Activated CD4-positive, alpha-beta T cell treated with anti-CD3 and anti-CD28 coated beads, Interleukin-2, amount 50 U/mL, for 16 hours (primary cell): ENCODE data around the gene CACNA1C.

Experiments used
- DNase-seq: peaks from one replicate; pipeline ENCODE4 v3.0.0-alpha.2; 2020

CACNA1C gene

GRCh38 chr12:2541631-2542204 lies 488.9 kb downstream of the CACNA1C start:
- no peak for DNase-seq

GRCh38 chr12:2543801-2544200 lies 491.0 kb downstream of the CACNA1C start:
- DNase-seq = peak; percentile 87

- DNase-seq = peak; percentile 69
Observed at GRCh38 chr12:2544230-2544629, 491.4 kb downstream of the CACNA1C start.

GRCh38 chr12:2547273-2548044 lies 494.7 kb downstream of the CACNA1C start:
- DNase-seq = no peak

GRCh38 chr12:2548081-2548480 lies 495.3 kb downstream of the CACNA1C start:
- DNase-seq = no peak

GRCh38 chr12:2550561-2551411 lies 498.0 kb downstream of the CACNA1C start:
- DNase-seq = peak; percentile 18

GRCh38 chr12:2551412-2551900 lies 498.7 kb downstream of the CACNA1C start:
- DNase-seq = no peak

GRCh38 chr12:2552000-2552756 lies 499.4 kb downstream of the CACNA1C start:
- DNase-seq = no peak

GRCh38 chr12:2553388-2554126 lies 500.8 kb downstream of the CACNA1C start:
- DNase-seq = no peak

- no peak for DNase-seq
Observed at GRCh38 chr12:2555487-2556082, 502.8 kb downstream of the CACNA1C start.

GRCh38 chr12:2557597-2557996 lies 504.8 kb downstream of the CACNA1C start:
- DNase-seq = no peak

- DNase-seq = no peak
Observed at GRCh38 chr12:2559931-2560330, 507.1 kb downstream of the CACNA1C start.

- no peak for DNase-seq
Observed at GRCh38 chr12:2560356-2560755, 507.6 kb downstream of the CACNA1C start.

- DNase-seq = no peak
Observed at GRCh38 chr12:2561367-2561766, 508.6 kb downstream of the CACNA1C start.

GRCh38 chr12:2562400-2562799 lies 509.6 kb downstream of the CACNA1C start:
- DNase-seq = no peak

GRCh38 chr12:2563709-2564108 lies 510.9 kb downstream of the CACNA1C start:
- no peak for DNase-seq

GRCh38 chr12:2566161-2566560 lies 513.4 kb downstream of the CACNA1C start:
- DNase-seq = no peak

GRCh38 chr12:2567711-2568110 lies 514.9 kb downstream of the CACNA1C start:
- DNase-seq = no peak

GRCh38 chr12:2570562-2570961 lies 517.8 kb downstream of the CACNA1C start:
- DNase-seq = no peak

- DNase-seq = no peak
Observed at GRCh38 chr12:2574355-2574935, 521.7 kb downstream of the CACNA1C start.

GRCh38 chr12:2575245-2575644 lies 522.5 kb downstream of the CACNA1C start:
- no peak for DNase-seq
